Muscle of arm (tissue), 12 donors: ENCODE measurements around the gene PDCD7. TPM values are rescaled to one million over a fixed set of nuclear protein-coding genes. Genes with fewer than 3 reads are reported as not detected.

ENCODE experiments used
- DNase-seq: peaks from one replicate; pipeline ENCODE4 v3.0.0-alpha.2; 2013
- polyA plus RNA-seq, 12 donors: library from polyadenylated mRNA; unstranded; fragments of 120-200 nt; gene quantifications; one replicate each; pipeline ENCODE4 v1.2.1, GENCODE V29; 2013; ENCODE audit not compliant: insufficient read length in 12 of 12

Gene PDCD7
- polyA plus RNA-seq, 12 donors, result 14.8 to 44.0 (median 19.5) TPM; not detected in 1

DNA sequence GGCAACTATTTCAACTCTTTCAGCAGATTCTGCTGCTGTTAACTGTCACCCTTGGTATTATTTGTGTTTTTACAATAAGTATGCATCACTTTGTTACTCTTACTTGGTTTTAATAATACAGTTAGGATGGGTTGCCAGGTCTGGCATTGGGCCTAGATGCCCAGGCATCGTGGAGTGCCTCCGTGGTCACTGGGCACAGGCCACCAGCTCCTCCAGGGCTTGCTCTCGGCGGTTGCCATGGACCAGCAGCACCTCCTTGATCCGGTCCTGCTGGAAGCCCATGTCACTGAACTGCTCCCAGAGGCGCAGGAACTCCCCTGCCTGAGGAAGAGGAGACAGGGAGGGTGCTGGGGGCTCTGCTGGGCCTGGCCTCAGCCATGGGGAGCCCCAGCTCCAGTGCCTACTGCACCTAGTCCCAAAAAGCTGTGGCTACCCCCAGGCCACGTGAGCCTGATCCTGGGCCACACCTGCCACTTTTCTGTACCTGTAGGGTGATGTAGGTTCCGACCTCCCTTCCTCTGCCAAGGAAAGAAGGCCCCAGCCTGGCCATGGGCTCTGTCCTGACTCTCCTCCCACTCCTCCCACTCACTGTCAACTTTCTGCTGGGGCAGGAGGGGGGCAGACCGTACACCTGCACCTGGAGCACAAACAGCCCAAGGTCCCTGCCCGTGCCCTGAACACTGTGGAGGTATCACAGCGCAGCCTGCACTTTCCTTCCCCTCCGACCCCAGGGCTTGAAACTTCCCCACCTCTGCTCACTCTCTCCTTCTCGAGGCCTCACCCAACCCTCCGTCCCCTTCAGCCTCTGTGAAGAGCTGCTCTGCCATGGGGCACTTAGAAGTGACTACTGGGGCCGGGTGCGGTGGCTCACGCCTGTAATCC, 40.5 kb downstream of the PDCD7 start:
- no peak for DNase-seq

DNA sequence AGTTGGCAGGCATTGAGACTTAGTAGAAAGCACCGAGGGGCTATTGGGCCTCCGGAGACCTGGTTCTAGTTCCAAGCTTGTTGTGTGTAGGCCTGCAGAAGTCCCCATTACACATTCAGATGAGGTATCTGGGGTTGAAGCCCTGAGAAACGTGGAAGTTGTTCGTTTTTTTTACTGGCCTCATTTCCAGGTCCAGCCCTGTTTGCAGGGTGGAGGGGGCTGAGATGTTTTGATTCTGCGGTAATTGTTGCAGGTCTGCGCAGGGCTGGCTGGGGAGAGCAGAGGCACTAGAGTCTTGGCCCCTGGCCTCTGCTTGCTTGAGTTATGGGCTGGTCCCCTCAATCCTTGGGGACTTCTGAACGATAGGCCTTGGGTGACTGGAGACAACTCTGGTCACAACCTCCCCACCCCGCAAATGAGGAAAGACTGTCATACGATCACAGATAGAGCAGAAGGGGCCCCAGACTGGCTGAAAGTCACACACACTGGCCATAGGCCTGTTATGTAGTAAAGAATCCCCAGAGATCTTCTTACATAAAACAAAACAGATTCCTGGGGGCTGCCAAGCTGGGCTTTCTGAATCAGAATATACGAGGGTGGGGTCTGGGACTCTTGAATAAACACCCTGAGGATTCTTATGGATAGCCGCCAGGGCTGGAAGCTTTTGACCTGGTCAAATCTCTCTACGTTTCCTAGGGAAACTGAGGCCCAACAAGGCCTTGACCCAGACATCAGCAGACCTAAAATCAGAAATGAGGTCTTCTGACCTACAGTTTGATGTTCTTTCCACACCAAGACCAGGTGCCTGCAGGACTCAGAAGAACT, 41.5 kb downstream of the PDCD7 start:
- DNase-seq, result no peak

DNA sequence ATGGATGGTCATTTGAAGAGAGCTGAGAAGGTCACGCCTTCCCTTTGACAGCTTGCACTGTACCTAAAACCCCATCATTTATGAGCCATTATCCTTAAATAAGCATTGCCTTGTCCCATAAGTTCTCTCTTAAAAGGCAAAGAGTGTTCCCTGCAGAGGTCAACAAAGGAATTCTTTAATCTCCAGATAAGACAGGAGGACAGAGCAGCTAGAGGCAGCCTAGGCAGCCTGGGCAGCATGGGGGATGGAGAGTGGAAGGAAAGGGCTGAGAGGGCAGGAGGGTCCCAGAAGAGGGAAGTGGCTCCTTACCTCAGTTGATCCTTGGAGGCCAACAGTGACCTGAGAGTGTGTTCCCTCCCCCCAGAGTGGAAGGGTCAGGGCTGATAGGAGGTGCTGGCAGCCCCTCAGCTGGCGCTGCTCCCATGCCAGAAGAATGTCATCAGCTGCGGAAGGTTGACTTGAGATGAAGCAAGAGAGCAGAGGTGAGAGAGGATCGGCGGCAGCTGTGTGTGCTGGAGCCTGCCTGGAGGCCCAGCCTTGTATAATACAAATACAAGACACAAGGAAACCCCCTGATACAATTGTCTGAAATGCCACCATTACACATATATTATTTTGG, 44.3 kb downstream of the PDCD7 start:
- DNase-seq, result no peak

DNA sequence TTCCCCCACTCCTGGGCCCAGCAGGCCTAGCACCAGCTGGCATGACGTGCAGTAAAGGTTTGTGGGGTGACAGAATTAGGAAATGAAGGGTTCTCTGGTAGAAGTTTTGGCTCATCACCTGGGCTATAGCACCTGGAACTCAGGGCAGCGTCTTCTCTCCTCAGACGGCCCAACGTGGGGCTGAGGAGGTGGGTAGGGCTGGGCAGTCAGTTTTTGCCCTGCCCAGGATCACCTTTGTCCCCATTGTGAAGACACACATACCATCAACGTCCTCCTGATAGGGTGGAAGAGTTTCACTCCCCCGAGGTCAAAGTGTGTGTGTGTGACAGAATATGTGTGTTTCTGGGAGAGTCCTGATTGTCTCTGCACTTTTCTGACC, 45.0 kb downstream of the PDCD7 start:
- DNase-seq, result no peak

DNA sequence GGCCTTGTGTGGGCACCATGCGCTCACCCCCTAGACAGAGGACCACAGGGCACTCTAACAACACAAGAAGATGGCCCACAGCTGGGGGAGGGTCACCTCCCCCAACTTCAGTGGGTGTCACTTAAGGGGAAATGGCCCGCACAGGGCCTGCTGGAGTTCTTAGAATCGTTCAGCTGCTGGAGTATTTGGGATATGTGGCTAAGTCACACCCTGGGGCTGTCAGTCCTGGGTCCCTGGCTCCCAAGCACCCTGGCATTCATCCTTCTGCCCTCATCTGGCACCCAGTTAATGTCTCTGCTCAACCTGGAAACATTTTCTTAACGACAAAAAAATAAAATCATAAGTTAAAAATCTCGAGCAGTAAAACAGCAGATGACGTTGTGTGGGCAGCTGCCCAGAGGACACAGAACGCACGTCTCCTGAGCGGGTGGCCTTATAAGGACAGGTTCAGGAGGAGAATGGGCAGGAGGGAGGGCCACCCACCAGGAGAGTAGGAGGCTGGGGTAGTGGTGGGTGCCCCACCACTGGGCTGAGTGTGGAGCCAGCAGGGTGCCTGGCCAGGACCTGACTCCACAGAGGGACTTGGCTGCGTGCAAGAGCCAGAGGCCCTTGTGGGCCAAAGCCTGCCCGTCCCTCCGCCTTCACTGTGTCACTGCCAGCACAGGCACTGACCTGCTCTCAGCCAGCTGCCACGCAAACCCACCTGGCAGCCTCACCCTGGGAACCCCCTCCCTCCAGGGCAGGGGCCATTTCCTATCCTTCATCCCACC, 45.5 kb downstream of the PDCD7 start:
- DNase-seq, result no peak

DNA sequence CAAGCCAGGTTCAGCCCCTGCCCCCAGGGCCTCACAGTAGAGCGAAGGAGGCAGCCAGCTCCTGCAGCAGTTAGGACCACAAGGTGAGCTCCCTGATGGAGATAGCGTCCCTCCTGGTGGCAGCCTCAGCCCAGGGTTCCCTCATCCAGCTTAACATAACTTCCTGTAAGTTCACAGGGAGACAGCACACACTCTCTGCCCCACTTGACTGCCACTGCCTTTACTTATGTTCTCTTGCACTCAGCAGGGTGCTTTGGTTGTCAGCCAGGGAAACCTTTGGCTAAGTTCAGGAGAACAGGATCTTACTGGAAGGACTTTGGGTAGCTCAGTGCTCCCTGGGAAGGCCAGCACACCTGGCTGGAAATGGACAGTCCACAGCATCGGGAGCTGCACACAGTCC, 46.2 kb downstream of the PDCD7 start:
- no peak for DNase-seq

DNA sequence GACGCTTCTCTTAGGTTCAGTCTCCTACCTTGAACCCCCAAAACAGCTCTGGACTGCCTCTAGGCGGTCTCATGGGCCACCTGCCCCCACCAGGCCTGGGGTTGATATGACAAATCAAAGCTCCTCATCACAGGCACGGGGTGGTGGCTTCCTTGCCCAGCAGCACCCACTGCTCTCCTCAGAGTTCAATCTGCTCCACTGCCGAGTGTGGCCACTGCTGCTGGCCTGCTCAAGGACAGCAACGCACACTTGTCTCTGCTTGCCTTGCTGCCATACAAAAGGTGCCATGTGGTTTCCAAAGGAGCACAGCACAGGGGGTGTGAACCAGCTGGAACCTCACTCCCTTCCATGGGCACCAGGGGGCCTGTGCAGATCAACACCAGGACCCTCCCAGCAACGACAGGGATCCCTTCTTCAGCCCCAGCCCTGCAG, 46.9 kb downstream of the PDCD7 start:
- DNase-seq, result no peak

DNA sequence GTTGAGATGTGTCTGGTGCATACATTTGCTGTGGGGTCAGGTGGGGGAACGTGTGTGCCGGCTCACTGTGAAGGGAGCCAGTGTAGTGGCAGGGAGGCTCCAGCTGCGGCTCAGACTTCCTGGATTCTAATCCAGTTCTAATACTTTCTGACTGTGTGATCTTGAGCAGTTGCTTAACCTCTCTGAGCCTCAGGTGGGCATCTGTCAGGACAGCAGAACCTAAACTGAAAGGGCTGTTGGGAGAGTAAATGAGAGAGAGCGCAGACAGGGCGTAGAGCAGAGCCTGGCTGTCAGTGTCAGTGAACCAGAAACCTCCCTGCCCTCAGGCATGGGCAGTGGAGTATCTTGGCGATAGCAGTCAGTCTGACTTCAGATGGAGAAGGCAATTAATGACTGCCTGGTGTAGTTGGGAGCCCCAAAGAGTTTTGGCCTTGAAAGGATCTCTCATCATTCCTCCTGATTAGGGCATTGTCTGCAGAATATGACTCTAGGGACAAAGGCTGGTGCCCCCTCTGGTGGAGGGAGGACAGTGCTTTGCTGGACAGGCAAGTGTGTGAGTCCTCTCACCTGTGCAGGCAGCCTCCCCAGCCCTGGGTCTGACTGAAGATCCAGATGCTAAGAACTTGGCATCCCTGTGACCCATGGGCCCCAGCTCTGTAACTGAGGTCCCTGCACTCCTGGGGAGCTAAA, 47.5 kb downstream of the PDCD7 start:
- no peak for DNase-seq

DNA sequence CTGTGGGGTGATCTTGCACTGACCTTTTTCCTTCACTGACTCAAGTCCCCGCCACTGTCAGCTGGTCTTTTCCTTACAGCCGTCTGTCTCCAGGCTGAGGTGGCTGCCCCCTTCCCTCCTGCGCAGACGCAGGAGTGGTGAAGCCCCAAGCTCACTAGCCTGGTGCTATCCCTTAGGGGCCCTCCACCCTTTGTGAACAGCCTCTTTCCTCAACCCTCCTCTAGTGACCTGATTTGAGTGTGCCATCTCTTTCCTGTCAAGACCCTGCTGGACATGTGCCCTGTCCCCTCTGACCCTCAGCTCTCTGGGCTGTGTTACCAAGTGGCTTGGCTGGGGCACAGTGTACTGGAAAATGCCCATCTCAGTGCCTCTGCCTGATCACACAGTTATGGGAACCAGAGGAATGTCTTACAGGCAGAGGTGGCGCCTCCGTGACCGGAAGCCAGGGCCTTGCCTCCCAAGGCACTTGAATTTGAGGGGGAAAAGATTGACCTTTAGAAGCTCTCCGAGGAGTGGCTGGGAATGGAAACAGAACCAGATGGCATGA, 48.3 kb downstream of the PDCD7 start:
- no peak for DNase-seq

DNA sequence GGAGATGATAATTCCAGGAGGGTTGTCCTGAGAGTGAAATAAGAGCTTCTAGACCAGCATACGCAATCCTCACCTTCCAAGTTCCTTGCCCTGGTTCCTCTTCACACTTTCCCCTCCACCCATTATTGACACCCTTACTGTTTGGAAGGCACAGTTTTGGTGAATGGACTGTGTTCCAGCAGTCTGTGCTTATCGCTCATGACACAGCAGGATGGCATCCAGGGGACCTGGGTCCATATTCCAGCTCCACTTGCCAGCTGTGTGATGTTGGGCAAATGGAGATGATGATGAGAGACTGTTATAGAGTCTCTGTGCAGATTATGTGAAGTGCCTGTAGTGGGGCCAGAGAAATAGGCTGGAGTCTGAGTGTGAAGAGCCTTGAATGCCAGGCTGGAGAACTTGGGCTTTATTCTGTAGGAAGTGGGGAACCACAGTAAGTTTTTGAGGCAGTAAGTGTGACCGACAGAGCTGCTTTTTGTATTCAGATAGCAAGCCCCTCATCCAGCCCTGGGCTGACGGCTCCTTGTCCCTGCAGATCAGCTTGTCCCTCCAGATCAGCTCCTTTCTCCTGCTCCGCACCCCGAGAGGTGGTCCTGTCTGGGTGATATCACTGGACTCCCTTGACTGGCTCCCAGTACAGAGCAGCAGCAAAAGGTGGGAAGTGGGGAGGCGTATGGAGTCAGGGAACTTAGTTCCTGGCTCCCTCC, 49.0 kb downstream of the PDCD7 start:
- no peak for DNase-seq

DNA sequence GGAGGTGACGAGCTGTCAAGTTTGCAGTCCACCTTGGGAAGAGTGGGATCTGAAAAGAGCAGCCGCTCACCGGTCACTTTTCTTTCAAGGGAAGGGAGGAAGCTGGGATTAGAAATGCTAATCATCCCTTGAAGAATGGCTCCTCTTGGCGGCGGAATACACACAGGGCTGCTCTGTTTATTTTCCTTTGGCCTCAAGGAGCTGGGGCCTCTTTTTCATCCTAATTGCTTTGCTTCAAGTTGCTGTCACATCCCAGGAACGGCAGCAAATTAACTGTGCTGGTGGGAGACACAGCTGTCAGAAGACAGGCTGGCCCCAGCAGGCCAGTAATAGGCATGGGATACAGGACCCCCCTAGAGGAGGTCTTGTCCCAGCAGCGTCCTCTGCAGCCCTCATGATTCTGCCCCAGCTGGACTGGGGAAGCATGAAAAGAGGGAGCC, 50.3 kb downstream of the PDCD7 start:
- DNase-seq, result no peak

DNA sequence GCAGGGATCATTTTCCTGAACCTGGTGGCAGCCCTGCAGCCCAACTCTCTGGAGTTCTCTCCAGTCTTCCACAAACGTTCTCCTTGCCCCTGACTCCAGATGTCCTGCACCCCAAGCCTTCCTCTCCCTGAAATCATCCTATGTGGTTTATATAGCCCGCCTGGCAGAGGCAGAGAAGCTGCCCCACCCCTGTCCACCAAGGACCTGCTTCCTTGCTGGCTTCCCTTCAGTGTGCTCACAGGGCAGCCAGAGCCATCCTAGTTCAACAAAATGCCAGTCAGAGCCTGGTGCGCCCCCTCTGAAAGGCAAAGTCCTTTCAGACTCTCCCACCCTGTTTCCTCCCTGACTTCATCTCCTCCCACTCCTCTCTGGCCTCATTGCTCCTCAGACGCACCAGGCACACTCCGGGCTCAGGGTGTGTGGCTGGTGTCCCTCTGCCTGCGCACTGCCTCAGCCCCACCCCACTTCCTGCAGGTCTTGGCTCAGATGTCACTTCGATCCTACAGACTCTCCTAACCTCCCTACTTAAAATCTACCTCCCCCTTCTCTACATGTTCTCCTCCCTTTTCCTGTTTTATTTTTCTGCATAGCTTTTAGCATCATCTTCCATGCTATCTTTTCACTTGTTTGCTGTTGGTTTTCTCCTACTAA, 51.2 kb downstream of the PDCD7 start:
- DNase-seq, result no peak

DNA sequence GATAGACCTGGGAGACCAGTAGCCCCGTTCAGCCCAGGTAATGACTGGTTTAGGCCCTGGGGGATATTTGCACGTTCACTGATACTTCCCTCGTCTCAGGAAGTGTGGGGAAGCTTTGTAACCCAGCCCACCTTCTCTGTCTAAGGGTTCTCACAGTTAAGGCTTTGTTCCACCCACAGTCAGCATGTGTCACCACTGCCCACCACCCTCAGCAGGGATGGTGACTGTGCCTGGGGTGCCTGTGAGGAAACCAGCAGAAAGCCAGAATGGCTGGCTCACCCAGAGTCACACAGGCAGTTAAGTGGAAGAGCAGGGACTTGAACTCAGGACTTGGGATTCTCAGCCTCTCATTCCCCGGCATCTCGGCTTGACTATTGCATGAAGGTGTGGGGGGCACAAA, 51.9 kb downstream of the PDCD7 start:
- DNase-seq, result no peak

DNA sequence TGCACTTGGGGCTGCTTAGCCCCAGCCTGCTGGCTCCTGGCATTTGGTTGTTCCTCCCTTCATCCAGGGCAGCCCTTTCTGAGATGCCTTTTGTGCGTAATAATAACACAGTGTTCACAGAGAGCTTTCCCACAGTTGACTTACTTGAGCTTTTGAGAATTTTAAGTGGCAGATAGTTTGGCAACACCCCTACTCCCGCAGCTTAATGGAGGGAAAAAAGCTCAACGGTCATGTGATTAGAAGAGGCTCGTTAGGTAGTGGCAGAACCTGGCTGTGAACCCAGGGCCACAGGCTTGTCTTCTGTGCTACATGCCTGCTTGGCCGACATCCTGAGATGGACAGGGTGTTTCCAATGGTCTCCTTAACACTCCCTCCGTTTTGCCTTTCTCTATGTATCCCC, 52.3 kb downstream of the PDCD7 start:
- no peak for DNase-seq

DNA sequence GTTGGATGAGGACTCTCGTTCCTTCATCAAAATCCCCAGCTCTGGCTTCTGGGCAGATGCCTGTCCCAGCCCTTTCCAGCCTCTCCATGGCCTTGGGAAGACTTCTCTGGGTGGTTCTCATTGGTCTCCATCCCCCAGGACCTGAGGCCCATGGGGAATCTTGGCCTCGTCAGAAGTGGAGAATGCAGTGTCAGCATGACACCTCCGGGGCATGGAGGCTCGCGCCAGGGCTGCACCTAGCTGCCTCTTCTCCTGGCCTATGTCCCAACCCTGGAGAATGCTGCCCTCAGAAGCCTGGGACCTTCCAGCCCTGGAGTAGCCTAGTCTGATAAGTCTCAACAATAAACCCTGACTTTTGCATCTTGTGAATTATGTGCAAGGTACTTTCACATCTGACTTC, 54.0 kb downstream of the PDCD7 start:
- no peak for DNase-seq

DNA sequence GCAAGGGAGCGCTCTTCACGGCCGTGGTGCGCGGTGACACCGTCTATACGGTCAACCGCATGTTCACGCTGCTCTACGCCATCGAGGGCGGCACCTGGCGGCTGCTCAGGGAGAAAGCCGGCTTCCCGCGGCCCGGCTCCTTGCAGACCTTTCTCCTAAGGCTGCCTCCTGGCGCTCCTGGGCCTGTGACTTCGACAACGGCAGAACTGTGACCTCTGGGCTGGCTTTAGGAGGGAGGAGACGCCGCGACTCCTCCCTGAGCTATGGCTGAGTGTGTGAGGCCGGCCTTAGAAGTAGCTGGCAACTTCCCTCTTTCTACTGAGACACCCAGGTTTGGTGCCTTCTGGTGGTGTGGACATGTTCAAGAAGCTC, 55.6 kb downstream of the PDCD7 start:
- peak; percentile 65 for DNase-seq

DNA sequence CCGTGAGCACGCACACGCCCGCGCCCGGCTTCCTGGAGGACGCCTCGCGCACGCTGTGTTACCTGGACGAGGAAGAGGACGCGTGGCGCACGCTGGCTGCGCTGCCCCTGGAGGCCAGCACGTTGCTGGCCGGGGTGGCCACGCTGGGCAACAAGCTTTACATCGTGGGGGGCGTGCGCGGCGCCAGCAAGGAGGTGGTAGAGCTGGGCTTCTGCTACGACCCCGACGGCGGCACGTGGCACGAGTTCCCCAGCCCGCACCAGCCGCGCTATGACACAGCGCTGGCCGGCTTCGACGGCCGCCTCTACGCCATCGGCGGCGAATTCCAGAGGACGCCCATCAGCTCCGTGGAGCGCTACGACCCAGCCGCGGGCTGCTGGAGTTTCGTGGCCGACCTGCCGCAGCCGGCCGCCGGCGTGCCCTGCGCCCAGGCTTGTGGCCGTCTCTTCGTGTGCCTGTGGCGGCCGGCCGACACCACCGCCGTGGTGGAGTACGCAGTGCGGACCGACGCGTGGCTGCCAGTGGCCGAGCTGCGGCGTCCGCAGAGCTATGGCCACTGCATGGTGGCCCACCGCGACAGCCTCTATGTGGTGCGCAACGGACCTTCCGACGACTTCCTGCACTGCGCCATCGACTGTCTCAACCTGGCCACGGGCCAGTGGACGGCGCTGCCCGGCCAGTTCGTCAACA, 56.2 kb downstream of the PDCD7 start:
- DNase-seq, result no peak

DNA sequence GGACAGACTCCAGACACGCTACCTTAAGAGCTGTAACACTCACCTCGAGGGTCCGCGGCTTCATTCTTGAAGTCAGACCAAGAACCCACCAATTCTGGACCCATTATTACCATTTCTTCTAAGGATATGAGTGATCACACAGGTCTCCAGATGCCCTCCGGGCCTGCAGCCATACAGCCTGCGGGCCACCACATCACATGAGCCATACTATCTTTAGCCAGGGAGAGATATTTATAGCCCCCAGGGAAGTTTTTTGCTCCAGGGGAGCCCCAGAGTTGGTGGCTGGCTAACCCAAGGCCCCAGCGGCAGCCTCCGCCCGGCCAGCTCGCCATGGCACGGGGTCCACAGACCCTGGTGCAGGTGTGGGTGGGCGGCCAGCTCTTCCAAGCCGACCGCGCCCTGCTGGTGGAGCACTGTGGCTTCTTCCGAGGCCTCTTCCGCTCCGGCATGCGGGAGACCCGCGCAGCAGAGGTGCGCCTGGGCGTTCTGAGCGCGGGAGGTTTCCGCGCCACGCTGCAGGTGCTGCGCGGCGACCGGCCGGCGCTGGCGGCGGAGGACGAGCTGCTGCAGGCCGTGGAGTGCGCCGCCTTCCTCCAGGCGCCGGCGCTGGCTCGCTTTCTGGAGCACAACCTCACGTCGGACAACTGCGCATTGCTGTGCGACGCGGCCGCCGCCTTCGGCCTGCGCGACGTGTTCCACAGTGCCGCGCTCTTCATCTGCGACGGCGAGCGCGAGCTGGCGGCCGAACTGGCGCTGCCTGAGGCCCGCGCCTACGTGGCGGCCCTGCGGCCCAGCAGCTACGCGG, 56.9 kb downstream of the PDCD7 start, which contains the start of gene KBTBD13:
Gene KBTBD13 (plus strand): TSS at position 261 of the 805 bp plus-strand sequence. CDS start 70 bp downstream, at position 331.
- DNase-seq, result no peak
